Muscle layer of duodenum (tissue), 2 donors: ENCODE results near the gene RALGAPA2.

ENCODE experiments used
- H3K27ac ChIP-seq: one replicate; pipeline ENCODE4 v1.7.0; 2013; ENCODE audit warnings: mild to moderate bottlenecking, low read length
- H3K27me3 ChIP-seq: one replicate; pipeline ENCODE4 v1.7.0; 2013; ENCODE audit warnings: low read depth, mild to moderate bottlenecking, control low read depth, low read length
- H3K36me3 ChIP-seq, 2 donors: one replicate each; pipeline ENCODE4 v1.7.0; 2013; ENCODE audit warnings: low read length in 2 of 2, control low read depth in 1 of 2, mild to moderate bottlenecking in 1 of 2; ENCODE audit not compliant: insufficient read depth in 2 of 2, control insufficient read depth in 1 of 2
- H3K4me1 ChIP-seq, 2 donors: one replicate each; pipeline ENCODE4 v1.7.0; 2013; ENCODE audit warnings: low read length in 2 of 2, mild to moderate bottlenecking in 2 of 2, control low read depth in 1 of 2, moderate library complexity in 1 of 2; ENCODE audit not compliant: insufficient read depth in 2 of 2, control insufficient read depth in 1 of 2
- H3K4me3 ChIP-seq, 2 donors: one replicate each; pipeline ENCODE4 v1.7.0; 2013; ENCODE audit warnings: low read length in 2 of 2, low read depth in 1 of 2, mild to moderate bottlenecking in 1 of 2
- H3K9me3 ChIP-seq, 2 donors: one replicate each; pipeline ENCODE4 v1.7.0; 2013; ENCODE audit warnings: low read length in 2 of 2, control low read depth in 1 of 2, mild to moderate bottlenecking in 1 of 2; ENCODE audit not compliant: control insufficient read depth in 1 of 2
- donor health status: healthy.

Gene RALGAPA2

DNA sequence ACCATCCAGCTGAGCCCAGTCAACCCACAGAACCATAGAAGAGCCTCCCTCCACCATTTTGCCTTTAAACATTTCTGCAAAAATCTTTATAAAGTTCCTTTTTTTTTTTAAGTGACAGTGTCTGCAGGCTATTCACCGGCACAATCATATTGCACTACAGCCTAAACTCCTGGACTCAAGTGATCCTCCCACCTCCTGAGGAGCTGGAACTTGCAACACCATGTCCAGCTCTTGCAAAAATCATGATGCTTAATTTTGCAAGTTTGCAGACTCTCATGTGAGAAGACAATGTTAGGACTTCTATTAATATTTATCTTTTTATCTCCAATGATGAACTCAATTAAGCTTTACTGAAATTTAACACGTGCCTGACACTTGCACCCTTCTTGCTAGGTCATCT is 255.7 kb downstream of the RALGAPA2 start:
- Histone ChIP-seq H3K9me3 (no peaks in the 10 kb centered on the region), H3K36me3 (peaks cover 4 to 12% of the 10 kb centered on the region in 2 donors), H3K27me3 (no peaks in the 10 kb centered on the region), H3K27ac (no peak overlapping the region), H3K4me1 (peaks cover 0 to 7% of the 10 kb centered on the region in 2 donors), H3K4me3 (no peak overlapping the region)

DNA sequence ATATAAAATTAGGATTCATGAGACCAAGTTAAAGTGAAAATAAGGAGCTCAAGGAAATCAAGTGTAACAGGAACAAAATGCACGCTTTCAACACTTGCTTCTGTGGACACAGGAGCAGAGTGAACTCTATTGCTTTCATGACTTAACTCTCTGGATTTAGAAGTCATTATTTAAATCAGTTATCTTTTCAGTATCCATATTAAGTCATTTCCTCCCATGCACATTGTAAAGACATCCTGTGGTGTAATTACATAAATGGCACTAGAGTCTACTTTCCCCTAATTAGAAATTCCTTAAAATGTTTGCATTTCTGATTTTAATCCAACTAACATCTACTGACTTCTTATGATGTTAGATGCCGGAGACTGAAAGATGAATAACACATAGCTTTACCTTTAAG is 256.5 kb downstream of the RALGAPA2 start:
- H3K27me3 ChIP-seq: no peaks in the 10 kb centered on the region
- no peak overlapping the region for H3K27ac ChIP-seq
- H3K4me1 ChIP-seq: peaks cover 0 to 10% of the 10 kb centered on the region in 2 donors
- H3K4me3 ChIP-seq: no peak overlapping the region
- peaks cover 4 to 12% of the 10 kb centered on the region in 2 donors for H3K36me3 ChIP-seq
- H3K9me3 ChIP-seq: no peaks in the 10 kb centered on the region

DNA sequence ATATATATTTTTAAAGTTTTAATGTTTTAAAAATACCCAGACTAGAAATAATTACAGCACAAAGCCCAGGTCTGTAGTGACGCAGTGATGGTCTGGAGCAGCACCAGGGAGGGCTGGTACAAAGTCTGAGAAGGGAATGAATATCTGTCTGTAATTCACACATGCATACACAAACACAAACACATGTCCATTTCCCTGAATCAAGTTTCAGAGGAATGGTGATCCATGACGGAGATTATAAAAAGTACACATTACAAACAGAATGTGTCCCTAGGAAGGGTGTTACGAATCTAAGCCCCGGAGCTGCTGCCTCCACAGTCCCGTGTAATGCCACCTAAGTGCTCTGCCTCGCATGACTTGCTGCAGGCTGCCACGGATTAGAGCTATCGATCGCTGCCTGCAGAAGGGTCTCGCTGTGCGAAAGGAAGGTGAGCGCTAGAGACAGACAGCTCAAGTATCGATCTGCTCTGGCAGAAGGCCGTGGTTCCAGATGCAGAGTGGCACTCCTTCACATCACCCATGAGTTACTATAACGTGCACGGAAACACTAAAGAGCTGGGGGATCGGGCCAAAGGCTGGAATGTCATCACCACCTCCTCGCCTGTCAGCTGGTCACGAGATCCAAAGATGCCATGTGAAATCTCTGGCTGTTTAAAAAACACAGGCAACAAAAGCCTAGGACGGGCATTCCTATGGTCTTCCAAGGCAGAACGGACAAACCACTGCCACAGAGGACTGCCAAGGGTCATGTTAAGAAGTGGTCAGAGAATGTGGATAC is 257.4 kb downstream of the RALGAPA2 start:
- peaks cover 0 to 15% of the 10 kb centered on the region in 2 donors for H3K4me1 ChIP-seq
- no peaks in the 10 kb centered on the region for H3K27me3 ChIP-seq
- H3K36me3 ChIP-seq: peaks cover 4 to 12% of the 10 kb centered on the region in 2 donors
- H3K27ac ChIP-seq: no peak overlapping the region
- no peaks in the 10 kb centered on the region for H3K9me3 ChIP-seq
- H3K4me3 ChIP-seq: no peak overlapping the region

DNA sequence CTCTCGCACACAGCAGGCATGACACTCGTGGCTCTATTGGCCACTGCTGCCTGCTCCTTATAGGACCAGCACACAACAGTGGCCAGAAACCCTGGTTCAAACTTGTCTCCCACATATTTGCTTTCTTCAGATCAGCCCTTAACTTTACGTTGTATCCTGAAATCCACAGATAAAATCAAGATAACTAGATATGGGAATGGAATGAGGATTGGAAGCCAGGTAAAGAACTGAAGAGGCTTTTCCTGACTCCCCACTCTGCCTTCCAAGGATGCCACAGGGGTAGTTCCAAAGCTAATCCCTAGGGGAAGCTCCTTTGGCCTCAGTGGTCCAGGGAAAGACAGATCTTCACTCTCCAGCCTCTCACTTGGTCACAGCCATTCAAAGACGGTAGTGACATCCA is 258.1 kb downstream of the RALGAPA2 start:
- Histone ChIP-seq H3K4me3 (no peak overlapping the region), H3K36me3 (peaks cover 4 to 12% of the 10 kb centered on the region in 2 donors), H3K27ac (no peak overlapping the region), H3K27me3 (no peaks in the 10 kb centered on the region), H3K9me3 (no peaks in the 10 kb centered on the region), H3K4me1 (peaks cover 0 to 15% of the 10 kb centered on the region in 2 donors)

DNA sequence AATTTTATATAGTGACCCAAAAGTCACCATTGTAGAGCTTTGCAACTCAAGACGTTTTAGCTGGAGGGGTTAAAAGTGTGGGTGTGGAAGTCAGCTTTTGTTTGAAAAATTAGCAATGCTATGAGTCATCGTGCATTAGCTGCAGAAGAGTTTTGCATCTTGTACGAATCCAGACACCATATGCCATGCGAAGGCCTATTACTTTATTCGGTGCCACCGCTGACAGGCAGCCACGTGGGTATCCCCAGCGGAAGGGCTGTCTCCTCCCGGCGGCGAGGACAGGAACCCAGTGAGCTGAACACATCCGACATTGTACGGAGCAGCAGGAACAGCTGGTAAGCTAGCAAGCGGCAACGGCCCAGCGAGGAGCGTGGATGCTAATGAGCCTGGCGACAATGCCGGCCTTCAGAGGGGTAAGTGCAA is 260.2 kb downstream of the RALGAPA2 start:
- no peaks in the 10 kb centered on the region for H3K9me3 ChIP-seq
- peak overlapping the region; percentile 34 to 44 for H3K4me3 ChIP-seq
- H3K27me3 ChIP-seq: no peaks in the 10 kb centered on the region
- peaks cover 0 to 15% of the 10 kb centered on the region in 2 donors for H3K4me1 ChIP-seq
- peaks cover 0 to 5% of the 10 kb centered on the region in 2 donors for H3K36me3 ChIP-seq
- H3K27ac ChIP-seq: no peak overlapping the region

DNA sequence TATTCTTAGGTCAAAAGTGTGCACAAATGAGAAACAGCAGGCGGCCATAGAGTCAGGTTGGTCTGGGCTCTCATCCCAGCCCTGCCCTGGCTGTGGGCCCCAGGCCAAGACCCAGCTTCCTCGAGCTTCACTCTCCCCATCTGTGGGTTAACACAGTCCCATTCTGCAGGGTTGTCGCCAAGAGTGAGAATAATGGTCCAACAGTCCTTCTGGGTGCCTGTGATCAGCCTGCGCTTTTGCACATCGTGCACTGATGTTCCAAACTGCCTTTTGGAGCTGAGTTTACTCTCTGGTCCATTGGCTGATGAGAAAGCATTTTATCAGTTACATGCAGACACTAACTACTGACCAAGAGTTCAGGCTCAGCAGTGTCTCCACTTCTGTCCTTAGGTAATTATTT is 261.9 kb downstream of the RALGAPA2 start:
- Histone ChIP-seq H3K9me3 (no peaks in the 10 kb centered on the region), H3K27ac (no peak overlapping the region), H3K4me1 (peaks cover 0 to 15% of the 10 kb centered on the region in 2 donors), H3K27me3 (no peaks in the 10 kb centered on the region), H3K4me3 (no peak overlapping the region), H3K36me3 (no peaks in the 10 kb centered on the region)

DNA sequence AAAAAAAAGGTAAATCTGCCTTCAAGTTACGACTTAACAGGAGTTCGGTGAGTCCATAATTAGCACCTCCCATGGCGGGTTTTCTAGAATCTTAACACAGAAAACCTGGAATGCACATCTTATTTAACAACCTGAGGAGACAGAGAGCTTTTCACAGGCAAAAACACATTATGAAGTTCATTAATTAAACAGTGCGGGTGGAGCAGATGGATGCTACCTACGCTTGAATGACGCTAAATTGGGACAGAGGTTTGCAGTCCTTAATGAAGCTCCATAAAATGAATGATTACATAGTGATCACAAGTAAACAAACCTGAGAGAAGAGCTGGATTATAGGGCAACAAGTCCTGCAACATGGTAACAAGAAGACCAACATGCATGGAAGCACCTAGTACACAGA is 263.6 kb downstream of the RALGAPA2 start:
- H3K9me3 ChIP-seq: no peaks in the 10 kb centered on the region
- H3K4me1 ChIP-seq: peaks cover 0 to 15% of the 10 kb centered on the region in 2 donors
- H3K36me3 ChIP-seq: no peaks in the 10 kb centered on the region
- no peak overlapping the region for H3K4me3 ChIP-seq
- H3K27ac ChIP-seq: no peak overlapping the region
- no peaks in the 10 kb centered on the region for H3K27me3 ChIP-seq

DNA sequence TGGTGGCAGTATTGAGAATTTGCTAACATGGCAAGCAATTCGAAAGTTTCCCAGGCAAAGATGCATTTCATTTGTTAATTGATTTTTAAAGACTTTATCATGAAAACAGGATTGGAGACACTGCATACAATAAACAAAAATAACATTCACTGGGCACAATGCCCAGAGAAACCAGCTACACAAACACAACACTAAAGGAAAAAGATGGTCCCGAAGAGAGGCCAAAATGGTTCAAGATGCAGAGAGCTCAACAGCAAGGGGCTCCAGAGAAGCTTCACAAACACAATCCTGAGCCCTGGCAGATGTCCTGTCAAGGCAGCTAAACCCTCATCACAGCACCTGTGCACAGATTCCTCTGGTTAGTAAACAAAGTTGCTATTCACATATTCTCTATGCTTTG is 265.2 kb downstream of the RALGAPA2 start:
- no peak overlapping the region for H3K4me3 ChIP-seq
- H3K4me1 ChIP-seq: peaks cover 0 to 9% of the 10 kb centered on the region in 2 donors
- no peaks in the 10 kb centered on the region for H3K9me3 ChIP-seq
- H3K36me3 ChIP-seq: no peaks in the 10 kb centered on the region
- H3K27ac ChIP-seq: no peak overlapping the region
- no peaks in the 10 kb centered on the region for H3K27me3 ChIP-seq

DNA sequence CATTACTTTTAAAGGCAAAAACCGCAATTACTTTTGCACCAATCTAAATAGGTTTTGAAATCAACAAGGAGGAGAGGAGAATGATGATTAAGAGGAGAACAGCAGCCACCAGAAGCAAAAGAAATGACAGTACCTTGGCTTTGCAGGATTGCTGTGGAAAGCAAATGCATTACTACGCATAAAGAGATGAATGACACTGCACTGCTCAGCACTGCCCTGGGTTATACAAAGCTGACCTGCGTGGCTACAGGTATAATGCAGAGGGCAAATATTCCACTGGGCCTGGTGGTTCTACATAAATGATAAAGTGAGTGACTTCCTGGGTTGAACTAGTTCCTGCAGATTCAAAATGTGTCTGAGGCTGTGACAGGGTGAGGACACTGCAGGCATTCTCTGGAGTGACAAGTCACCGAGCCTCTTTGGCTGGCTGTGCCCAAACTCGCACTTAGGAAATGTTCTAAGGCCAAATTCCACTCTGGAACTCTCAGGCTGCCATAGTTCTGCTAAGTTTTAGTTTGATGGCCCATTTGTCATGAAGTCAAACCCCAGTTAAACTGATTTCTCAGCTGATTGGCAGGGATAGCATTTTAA is 265.9 kb downstream of the RALGAPA2 start:
- peaks cover under 1 to 7% of the 10 kb centered on the region in 2 donors for H3K4me1 ChIP-seq
- H3K9me3 ChIP-seq: no peaks in the 10 kb centered on the region
- no peak overlapping the region for H3K4me3 ChIP-seq
- no peaks in the 10 kb centered on the region for H3K27me3 ChIP-seq
- H3K27ac ChIP-seq: no peak overlapping the region
- H3K36me3 ChIP-seq: no peaks in the 10 kb centered on the region

DNA sequence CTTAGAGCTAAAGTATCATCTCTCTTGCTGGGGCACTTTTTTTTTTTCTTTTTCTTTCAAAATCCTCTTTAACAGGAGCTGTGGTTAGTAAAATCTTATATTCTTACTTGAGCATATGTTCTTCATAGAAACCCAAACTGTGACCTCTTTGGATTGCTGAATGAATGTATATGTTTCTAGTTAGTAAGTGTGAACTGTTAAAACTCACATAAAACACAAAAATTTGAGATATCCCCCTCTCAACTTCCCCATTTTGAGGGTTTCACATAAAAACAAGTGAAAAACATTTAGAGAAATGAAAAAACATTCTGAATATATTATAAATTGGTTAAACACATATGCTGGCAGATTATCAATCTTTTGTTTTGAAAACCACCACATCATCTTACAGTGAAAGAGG is 266.4 kb downstream of the RALGAPA2 start:
- Histone ChIP-seq H3K36me3 (no peaks in the 10 kb centered on the region), H3K9me3 (no peaks in the 10 kb centered on the region), H3K4me3 (no peak overlapping the region), H3K4me1 (peaks cover 4% of the 10 kb centered on the region in 2 donors), H3K27me3 (no peaks in the 10 kb centered on the region), H3K27ac (no peak overlapping the region)

DNA sequence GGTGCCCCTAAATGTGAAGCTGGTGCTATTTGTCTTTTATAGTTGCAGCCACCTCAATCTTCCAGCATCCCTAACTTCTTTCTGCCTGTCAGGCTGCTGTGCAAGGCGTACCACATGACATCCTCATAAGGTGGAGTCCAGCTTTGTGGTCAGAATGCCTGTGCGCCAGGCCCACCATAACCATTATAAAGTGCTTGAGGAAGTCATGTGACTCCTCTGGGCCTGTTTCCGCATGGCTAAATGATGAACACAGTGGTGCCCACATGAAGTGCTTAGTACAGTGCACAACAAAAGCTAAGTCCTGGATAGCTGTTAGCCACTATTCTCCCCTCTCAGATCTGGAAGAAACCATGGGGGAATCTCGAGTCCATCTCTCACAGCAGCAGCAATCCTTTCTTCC is 268.9 kb downstream of the RALGAPA2 start:
- Histone ChIP-seq H3K36me3 (no peaks in the 10 kb centered on the region), H3K27ac (no peak overlapping the region), H3K4me3 (no peak overlapping the region), H3K9me3 (no peaks in the 10 kb centered on the region), H3K27me3 (no peaks in the 10 kb centered on the region), H3K4me1 (peaks cover 0 to 4% of the 10 kb centered on the region in 2 donors)
